Left renal pelvis (tissue), 4 donors: Measurements from ENCODE around the gene CDH24. TPM values are rescaled to one million over a fixed set of nuclear protein-coding genes. Genes with fewer than 3 reads are reported as not detected.

Experiments used
- DNase-seq, 4 donors: peaks; one replicate each; pipeline ENCODE4 v3.0.0-alpha.2; 2013; ENCODE audit warnings: low read depth in 4 of 4, low spot score in 3 of 4
- polyA plus RNA-seq, 4 donors: library from polyadenylated mRNA; unstranded; fragments of 120-200 nt; gene quantifications; one replicate each; pipeline ENCODE4 v1.2.1, GENCODE V29; 2013; ENCODE audit not compliant: insufficient read length in 4 of 4

CDH24 gene
- polyA plus RNA-seq, 4 donors: 17.9 to 44.0 (median 29.7) TPM

DNA sequence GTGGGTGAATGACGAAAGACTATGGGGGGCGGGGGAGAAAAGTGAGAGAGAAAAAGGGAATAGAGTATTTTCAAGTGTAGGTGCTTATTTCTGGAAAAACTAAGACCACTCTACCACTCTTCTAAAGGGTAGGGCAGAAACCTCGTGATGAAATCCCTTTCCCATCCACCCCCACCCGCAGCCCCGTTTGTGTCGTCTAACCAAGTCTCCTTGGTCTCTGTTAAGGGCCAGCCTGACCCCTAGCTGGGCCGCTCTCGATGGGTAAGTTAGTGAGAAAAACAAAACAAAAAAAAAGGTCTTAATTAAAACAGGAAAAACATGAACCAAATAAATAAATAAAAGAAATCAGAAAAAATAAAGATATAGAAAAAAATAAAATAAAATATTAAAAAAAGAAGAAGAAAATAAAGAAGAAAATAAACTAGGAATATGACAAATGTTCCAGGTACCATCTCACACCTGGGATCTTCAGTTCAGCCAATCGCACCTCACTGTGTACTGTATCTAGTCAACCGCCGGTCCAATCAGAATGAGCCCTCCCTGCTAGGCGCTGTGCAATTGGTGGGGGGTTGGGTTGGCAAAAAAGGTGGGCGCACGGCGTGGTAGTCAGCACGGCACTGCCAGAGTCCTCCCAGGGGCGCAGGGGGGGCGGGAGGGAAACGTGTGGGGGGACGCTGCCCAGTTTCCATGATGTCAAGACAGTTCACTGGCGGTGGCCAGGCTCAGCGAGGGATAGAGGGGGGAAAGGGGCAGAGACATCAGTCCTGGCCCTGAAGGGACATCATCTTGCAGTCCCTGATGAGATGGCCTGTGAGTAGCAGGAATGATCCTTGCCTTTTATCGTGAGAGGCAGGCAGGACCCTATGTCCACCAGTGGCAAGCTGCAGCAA, 9.8 kb upstream of the CDH24 start:
- DNase-seq: no peak

DNA sequence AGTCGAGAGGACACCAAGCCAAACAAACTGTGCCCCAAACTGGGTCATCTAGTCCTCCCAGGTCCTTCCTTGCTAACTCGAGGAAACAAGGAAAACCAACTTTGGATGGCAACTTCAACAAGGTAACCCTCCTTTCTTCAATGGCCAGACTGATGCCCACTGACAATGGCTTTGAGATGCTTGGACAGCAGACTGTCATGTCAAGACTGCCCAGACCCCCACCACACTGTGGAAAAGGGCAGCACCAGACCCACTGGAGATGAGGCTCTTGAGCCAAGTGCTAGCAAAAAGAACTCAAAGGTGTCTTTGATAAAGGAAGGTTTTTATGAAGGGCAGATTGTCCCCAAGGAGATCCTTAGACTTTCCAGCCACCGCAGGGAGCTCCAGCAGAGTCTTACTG, 9.0 kb upstream of the CDH24 start:
- DNase-seq: no peak

DNA sequence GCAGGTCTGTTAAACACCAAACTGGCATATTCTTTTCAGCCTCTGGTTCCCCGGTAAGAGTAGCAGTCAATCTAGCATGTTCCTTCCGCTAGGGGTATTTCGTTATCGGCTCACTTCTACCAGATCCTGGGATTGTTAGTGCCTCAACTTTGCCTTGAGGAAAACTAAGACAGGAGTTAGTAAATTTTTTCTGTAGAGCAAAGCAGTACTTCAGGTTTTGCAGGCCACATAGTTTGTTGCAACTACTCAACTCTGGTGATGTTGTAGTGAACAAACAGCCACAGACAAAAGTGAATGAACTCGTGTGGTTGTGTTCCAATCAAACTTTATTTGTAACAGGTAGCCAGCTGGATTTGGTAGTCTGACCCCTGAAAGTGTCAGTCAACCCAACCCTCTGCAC, 6.3 kb upstream of the CDH24 start:
- DNase-seq: no peak

DNA sequence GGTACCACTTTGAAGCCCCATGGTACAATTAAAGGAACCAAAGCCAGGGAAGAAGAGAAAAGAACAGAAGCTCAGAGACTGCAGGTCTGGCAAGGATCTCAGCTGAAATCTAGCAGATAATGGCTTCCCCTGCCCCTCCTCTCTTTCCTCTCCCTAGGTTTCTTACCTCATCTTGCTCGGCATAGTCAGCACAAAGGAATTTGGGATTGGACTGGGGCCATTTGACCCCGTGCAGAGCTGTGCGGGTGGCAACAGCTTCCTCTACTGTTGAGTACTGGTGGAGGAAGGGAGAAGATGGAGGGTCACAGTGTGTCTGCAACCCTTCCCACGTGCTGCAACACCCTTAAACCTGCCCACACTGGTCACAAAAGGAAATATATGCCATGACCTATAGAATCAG, 4.7 kb upstream of the CDH24 start:
- no peak for DNase-seq

DNA sequence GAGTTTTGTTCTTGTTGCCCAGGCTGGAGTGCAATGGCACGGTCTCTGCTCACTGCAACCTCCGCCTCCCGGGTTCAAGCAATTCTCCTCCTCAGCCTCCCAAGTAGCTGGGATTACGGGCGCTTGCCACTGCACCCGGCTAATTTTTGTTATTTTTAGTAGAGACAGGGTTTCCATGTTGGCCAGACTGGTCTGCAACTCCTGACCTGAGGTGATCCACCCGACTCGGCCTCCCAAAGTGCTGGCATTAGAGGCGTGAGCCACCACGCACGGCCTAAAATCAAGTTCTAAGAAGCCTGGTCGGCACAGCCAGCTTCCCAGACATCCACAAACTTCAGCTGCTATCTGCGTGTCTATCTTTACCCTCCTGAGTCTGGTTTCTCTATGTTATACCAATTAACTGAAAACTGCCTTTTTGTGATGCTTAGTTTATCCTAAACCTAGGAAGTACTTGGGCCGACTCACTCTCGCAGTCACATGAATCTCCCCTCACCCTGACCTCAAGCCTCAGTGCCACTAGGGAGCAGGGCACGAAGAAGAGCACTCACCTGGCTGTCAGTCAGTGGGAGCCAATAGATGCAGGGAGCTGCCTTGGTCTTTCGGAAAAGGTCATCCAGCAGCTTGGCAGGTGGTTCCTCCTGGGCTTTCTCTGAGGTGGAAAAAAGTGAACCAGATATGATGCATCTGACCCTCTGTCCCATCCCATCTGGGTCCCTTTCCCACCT, 3.4 kb upstream of the CDH24 start:
- DNase-seq: no peak

DNA sequence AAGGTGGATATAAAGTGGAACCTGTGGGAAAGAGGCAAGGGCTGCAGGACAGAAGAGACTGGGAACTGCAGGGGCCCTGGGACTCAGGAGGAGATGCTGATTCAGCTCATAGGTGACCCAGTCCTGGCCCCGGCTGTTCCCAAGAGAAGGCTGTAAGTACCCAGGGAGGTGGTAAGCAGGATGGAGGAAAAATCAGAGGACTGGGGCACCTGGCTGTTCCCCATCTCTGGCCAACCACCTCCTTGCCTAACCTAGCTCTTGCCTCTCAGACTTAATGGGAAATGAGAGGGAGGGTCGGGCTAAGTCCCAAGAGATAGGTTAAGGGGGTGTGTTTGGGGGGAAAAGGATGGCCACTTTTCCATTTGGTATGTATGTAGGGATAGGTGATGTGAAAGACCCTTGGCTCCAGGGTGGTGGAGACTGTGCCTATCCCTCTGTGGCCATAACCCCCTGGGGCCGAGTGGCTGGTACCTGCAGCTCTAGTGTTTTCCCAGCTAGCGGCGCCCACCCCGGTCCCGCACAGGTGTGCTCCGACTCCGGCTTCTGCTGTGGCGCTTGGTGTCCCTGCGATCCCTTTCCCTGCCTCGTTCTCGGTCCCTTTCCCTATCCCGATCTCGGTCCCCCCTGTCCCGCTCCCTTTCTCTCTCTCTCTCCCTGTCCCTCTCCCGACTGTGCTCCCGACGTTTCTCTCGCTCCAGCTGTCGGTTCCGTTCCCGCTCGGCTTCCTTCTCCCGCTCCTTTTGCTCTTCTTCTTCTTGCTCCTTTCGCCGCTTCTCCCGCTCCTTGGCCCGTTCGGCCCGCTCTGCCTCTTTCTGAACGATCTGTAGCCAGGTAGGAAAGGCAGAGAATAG, 1.6 kb upstream of the CDH24 start:
- no peak for DNase-seq

- DNase-seq: peak in 3 of 4 donors; percentile 71 to 87 (median 81)
Measured at GRCh38 chr14:23057757-23058653, 685 bp upstream of the CDH24 start.

GRCh38 chr14:23056145-23056955, 970 bp downstream of the CDH24 start:
- no peak for DNase-seq

DNA sequence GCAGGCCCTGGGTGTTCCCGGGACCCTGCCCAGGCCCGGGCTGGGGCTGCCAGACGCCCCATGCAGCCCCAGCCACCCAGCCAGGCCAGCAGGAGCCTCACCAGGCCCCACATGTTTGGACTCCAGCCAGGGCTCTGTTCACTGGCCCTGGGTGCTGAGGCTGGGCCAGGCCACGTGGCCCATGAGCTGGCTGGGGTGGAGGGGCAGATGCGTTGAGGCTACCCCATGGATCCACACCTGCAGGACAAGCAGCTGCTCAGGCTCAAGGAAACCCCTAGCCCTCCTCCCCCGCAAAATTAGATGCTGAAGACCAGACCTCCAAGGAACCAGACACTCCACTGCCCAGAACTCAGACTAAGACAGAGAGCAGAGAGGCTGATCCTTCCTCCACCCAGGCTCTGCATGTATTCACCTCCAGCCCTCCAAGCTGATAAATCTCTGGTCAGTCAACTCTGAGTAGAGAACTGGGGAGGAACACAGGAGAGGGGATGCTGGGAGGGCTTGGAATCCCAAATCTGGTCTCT, 1.6 kb downstream of the CDH24 start:
- no peak for DNase-seq

DNA sequence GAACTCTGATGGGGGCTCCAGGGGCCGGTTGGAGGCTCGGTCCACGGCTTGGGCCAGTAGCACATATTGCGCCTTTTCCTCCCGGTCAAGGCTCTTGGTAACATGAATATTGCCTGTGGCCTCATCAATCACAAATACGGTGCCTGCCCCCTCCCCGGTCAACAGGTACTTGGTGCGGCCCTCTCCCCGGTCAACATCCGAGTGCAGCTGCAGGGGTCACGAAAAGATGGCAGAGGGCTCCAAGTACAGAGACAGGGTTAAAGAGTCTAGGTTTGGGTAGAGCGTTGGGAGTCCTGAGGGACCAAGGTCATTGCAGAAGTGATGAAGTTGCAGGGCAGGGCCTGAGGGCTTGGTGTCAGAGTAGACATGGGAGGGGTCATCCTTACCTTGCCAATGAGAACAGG, 2.2 kb downstream of the CDH24 start:
- DNase-seq: no peak

- no peak for DNase-seq
Measured at GRCh38 chr14:23054000-23054811, 3.1 kb downstream of the CDH24 start.

GRCh38 chr14:23053426-23053825, 3.9 kb downstream of the CDH24 start:
- no peak for DNase-seq

- no peak for DNase-seq
Measured at GRCh38 chr14:23052671-23053070, 4.6 kb downstream of the CDH24 start.

GRCh38 chr14:23052182-23052623, 5.1 kb downstream of the CDH24 start:
- DNase-seq: no peak

DNA sequence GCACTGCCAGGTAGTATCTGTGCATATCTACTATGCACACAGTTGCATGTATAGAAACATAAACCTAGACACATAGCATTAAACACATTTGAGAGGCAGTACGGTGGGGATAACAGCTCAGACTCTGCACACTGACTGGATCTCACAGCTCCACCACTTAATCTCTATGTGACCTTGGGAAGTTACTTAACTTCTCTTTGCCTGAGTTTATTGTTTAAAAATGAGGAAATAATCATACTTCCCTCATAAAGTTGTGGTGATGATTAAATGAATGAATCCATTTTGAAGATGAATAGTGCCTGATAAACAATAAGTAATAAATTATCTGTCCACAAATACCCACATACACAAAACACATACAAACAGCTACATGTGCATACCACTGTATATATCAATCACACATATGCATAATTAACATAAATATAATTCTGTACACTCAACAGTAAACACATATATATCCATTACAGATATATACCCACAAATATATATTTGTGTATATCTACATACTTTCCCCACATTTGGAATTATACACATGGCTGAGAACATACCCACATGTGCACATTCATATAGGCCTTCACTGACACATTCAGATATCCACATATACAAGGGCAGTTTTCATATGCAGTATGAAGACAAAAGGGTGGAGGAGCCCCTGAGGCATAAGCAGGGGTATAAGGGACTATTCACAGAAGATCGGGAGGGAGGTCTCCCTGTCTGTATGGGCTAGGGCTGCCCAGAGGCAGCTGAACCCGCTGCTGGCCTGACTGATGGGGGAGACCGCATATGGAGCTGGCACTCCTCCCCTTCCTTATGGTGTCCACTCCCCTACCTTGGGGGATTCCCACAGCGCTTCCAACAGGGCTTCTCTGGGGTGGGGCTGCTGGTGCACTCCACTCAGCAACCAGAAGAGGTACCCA, 5.9 kb downstream of the CDH24 start:
- no peak for DNase-seq

- DNase-seq: no peak
Measured at GRCh38 chr14:23049011-23049410, 8.3 kb downstream of the CDH24 start.
